Spleen (tissue), 11 donors: ENCODE data around the gene PRR5L. TPM values are rescaled to one million over a fixed set of nuclear protein-coding genes. Genes with fewer than 3 reads are reported as not detected.

Experiments used
- DNase-seq: peaks from one replicate; pipeline ENCODE4 v3.0.0-alpha.2; 2020
- H3K27ac ChIP-seq, 8 donors: fragments of 200-600 bp; sonication (generic) in 7 of 8; 1 replicate in 4 of 8; 2 replicates in 4 of 8; pipeline versions ENCODE4 v1.5.0 to v1.8.0; 2016 to 2021; ENCODE audit warnings: inconsistent platforms in 4 of 8, mild to moderate bottlenecking in 4 of 8, moderate library complexity in 1 of 8
- H3K27me3 ChIP-seq, 7 donors: fragments of 200-600 bp; sonication (generic) in 6 of 7; replicated peaks in 1 of 7; 1 replicate in 4 of 7; 2 replicates in 3 of 7; pipeline versions ENCODE4 v1.5.0 to v1.8.0; 2016 to 2021; ENCODE audit warnings: inconsistent platforms in 3 of 7, mild to moderate bottlenecking in 1 of 7
- H3K36me3 ChIP-seq, 6 donors: fragments of 200-600 bp; sonication (generic) in 5 of 6; 1 replicate in 4 of 6; 2 replicates in 2 of 6; pipeline versions ENCODE4 v1.5.0 to v1.8.0; 2016 to 2021; ENCODE audit warnings: inconsistent platforms in 2 of 6
- H3K4me1 ChIP-seq, 6 donors: fragments of 200-600 bp; sonication (generic) in 5 of 6; 1 replicate in 3 of 6; 2 replicates in 3 of 6; pipeline versions ENCODE4 v1.5.0 to v1.8.0; 2016 to 2021; ENCODE audit warnings: inconsistent platforms in 3 of 6
- H3K4me3 ChIP-seq, 8 donors: fragments of 200-600 bp; sonication (generic) in 7 of 8; 1 replicate in 4 of 8; 2 replicates in 4 of 8; pipeline versions ENCODE4 v1.5.0 to v1.8.0; 2016 to 2021; ENCODE audit warnings: inconsistent platforms in 4 of 8, mild to moderate bottlenecking in 4 of 8, moderate library complexity in 2 of 8
- H3K9me3 ChIP-seq, 8 donors: fragments of 200-600 bp; sonication (generic) in 7 of 8; 1 replicate in 4 of 8; 2 replicates in 4 of 8; pipeline versions ENCODE4 v1.5.0 to v1.8.0; 2016 to 2021; ENCODE audit warnings: inconsistent platforms in 4 of 8
- POLR2A ChIP-seq, 3 donors: fragments of 450-650 bp; IDR thresholded peaks; one replicate each; pipeline ENCODE4 v1.5.1; 2017; ENCODE audit warnings: antibody characterized with exemption in 3 of 3, mild to moderate bottlenecking in 1 of 3
- POLR2AphosphoS5 ChIP-seq, 3 donors: sonication (generic); formaldehyde crosslinking; IDR thresholded peaks; one replicate each; pipeline ENCODE4 v1.5.1; 2017; ENCODE audit warnings: antibody characterized with exemption in 3 of 3
- WGBS, 5 donors: extraction: QIAGEN DNeasy Blood & Tissue Kit in 3 of 5; methylation state at CpG; one replicate each; pipeline versions ENCODE4 v1.1.5 to v1.1.7; 2013 to 2018; 5-methylcytosine and 5-hydroxymethylcytosine counted together
- intact Hi-C: fragments of 100-400 bp; cut with DNase I; formaldehyde crosslinking; loops from one replicate; pipeline ENCODE4 v1.15.0; 2023; ENCODE audit warnings: low total_unique reads
- polyA plus RNA-seq, 3 donors: library from polyadenylated mRNA; stranded (reverse); fragments of 200-250 nt; gene quantifications; one replicate each; pipeline ENCODE4 v1.2.1, GENCODE V29; 2013
- total RNA-seq, 7 donors: library from RNA; depleted of rRNA in 3 of 7; stranded (reverse); fragments of >200 nt in 3 of 7; fragmentation: NEBNext Ultra II Directional in 4 of 7; extraction: Animal tissue kit (Norgen Biotek cat#: 25700) in 4 of 7; gene quantifications; one replicate each; pipeline versions ENCODE4 v1.1.0 to v1.2.1, GENCODE V29; 2016 to 2021
- TF ChIP-seq, protein P1 (sequence below), 11 experiments: fragments of 200-600 bp in 7 of 11; fragments of 450-650 bp in 4 of 11; sonication (generic) in 4 of 11; IDR thresholded peaks in 8 of 11; conservative IDR thresholded peaks in 3 of 11; 1 replicate in 7 of 11; 2 replicates in 4 of 11; pipeline versions ENCODE4 v1.4.0 to v1.8.0; 2016 to 2021; ENCODE audit warnings: antibody characterized with exemption in 11 of 11, inconsistent platforms in 4 of 11, mild to moderate bottlenecking in 1 of 11
- donor health status: healthy with polysubstance abuse.
- donor health status: DM: no; HTN: no; CAD: no; lungs with moderate emphysema.
- donor health status: DM: no; HTN: no; CAD: no.
- donor health status: Bipolar disorder and iron deficiency.
- donor health status: healthy.
- donor health status: DM: no; HTN: no; CAD: no.
- donor health status: DM: yes; HTN: yes; CAD: no.

Gene PRR5L
- total and polyA plus RNA-seq, 10 donors = 10.7 to 330 (median 140) TPM

DNA sequence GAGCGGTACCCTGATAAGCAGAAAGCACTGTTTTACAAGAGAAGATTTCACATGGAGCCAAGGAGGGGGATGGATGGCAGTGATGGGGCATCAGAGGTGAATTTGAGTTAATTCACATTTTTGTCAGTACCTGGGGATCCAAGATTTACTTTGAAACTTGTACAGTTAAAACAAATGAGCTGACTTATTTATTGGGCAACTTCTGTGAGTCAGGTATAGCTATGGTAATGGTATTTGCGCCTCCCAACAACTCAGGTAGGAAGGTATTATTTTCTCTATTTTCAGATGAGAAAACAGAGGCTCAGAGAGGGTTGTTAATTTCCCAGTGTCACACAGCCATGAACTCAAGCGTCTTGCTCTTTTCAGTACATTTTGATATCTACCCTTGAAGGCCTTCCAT lies 83.6 kb downstream of the PRR5L start:
- intact Hi-C loops = no loop called here

DNA sequence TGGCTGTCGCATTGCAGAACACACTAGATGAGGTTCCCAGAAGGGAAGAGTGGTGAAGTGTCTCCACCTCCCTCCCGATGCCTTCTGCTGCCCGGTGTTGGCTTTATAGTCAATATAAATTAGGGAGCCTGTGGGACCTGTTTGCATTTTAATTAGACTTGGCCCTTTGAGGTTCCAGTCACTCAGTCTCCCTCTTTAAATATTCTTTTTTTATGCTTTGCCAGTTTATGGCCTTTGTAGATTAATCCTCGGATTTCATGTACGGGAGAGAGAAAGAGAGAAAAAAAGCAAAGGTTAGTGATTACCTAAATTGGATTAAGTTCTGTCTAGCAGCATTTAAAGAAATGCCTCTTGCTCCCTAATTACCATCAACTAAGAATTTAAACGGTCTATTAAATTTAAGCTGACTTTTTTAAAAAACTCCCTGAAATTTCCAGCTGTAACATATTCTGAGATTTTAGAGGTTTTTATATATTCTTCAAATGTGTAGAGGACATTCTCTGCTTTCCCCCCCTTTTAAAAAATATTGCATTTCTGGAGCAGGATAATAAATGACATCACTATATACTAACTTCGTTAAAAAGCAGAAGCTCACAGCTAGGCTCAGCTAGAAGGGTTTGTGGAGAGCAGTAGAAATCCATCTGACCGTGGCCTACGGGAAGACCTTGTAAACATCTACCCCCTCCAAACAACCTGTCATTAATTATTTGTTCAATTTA lies 84.4 kb downstream of the PRR5L start:
- intact Hi-C loops = no loop called here
- Histone ChIP-seq H3K36me3 (peaks cover 0 to 29% (median 4%) of the 10 kb centered on the region in 6 donors), H3K4me3 (peak overlapping the region; percentile 22 to 96 (median 74)), H3K27ac (peak overlapping the region; percentile 11 to 93 (median 86)), H3K27me3 (peaks cover 0 to 27% (median 10%) of the 10 kb centered on the region in 7 donors), H3K4me1 (peaks cover 12 to 97% (median 60%) of the 10 kb centered on the region in 6 donors), H3K9me3 (no peaks in the 10 kb centered on the region)
- TF ChIP-seq, protein P1, sequence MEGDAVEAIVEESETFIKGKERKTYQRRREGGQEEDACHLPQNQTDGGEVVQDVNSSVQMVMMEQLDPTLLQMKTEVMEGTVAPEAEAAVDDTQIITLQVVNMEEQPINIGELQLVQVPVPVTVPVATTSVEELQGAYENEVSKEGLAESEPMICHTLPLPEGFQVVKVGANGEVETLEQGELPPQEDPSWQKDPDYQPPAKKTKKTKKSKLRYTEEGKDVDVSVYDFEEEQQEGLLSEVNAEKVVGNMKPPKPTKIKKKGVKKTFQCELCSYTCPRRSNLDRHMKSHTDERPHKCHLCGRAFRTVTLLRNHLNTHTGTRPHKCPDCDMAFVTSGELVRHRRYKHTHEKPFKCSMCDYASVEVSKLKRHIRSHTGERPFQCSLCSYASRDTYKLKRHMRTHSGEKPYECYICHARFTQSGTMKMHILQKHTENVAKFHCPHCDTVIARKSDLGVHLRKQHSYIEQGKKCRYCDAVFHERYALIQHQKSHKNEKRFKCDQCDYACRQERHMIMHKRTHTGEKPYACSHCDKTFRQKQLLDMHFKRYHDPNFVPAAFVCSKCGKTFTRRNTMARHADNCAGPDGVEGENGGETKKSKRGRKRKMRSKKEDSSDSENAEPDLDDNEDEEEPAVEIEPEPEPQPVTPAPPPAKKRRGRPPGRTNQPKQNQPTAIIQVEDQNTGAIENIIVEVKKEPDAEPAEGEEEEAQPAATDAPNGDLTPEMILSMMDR (IDR thresholded peaks at IDR 0.05 in 8 of 11, conservative IDR thresholded peaks at IDR 0.05 in 3 of 11) = no peak
- no peak for TF ChIP-seq POLR2AphosphoS5 (IDR thresholded peaks at IDR 0.05)
- TF ChIP-seq POLR2A (IDR thresholded peaks at IDR 0.05) = no peak
- 46 to 64% (median 63%) methylated on average over 9 of the region's 9 CpGs for WGBS, 5 donors
- DNase-seq = no peak

More for the DNA sequence above, 83.6 kb downstream of the PRR5L start:
- peaks cover 0 to 35% (median 10%) of the 10 kb centered on the region in 7 donors for H3K27me3 ChIP-seq
- TF ChIP-seq, protein P1 (IDR thresholded peaks at IDR 0.05 in 8 of 11, conservative IDR thresholded peaks at IDR 0.05 in 3 of 11) = no peak
- TF ChIP-seq POLR2A (IDR thresholded peaks at IDR 0.05) = no peak
- TF ChIP-seq POLR2AphosphoS5 (IDR thresholded peaks at IDR 0.05) = no peak
- H3K4me3 ChIP-seq = peak overlapping the region; percentile 53 to 96 (median 75)
- no peaks in the 10 kb centered on the region for H3K9me3 ChIP-seq
- H3K4me1 ChIP-seq = peaks cover 12 to 97% (median 62%) of the 10 kb centered on the region in 6 donors
- peaks cover 0 to 29% (median 4%) of the 10 kb centered on the region in 6 donors for H3K36me3 ChIP-seq
- no peak for DNase-seq
- H3K27ac ChIP-seq = peak overlapping the region in 7 of 8 donors; percentile 84 to 93 (median 88)
- WGBS, 5 donors = 81 to 87% (median 85%) methylated on average over 3 of the region's 3 CpGs

DNA sequence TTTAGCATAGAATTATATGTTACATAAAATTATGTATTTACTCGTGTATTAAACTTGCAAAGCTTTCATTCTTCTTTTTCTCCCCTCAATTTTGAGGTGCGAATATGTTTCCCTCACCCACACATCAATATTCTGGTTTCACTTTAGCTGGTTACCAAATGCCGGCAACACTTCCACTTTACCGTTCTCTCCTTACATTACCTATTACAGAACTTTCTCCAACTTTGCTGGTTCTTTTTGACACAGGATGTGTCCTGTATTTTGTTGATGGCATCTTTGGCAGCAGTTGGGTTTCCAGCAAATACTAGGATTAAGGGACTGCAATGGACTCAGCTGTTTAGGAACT lies 84.9 kb downstream of the PRR5L start:
- peaks cover 0 to 22% (median 10%) of the 10 kb centered on the region in 7 donors for H3K27me3 ChIP-seq
- DNase-seq = no peak
- peak overlapping the region; percentile 11 to 93 (median 86) for H3K27ac ChIP-seq
- 23 to 47% (median 29%) methylated on average over 4 of the region's 4 CpGs for WGBS, 5 donors
- H3K9me3 ChIP-seq = no peaks in the 10 kb centered on the region
- peaks cover 0 to 29% (median 4%) of the 10 kb centered on the region in 6 donors for H3K36me3 ChIP-seq
- intact Hi-C loops = no loop called here
- peak overlapping the region in 6 of 8 donors; percentile 67 to 96 (median 75) for H3K4me3 ChIP-seq
- TF ChIP-seq, protein P1 (IDR thresholded peaks at IDR 0.05 in 8 of 11, conservative IDR thresholded peaks at IDR 0.05 in 3 of 11) = no peak
- no peak for TF ChIP-seq POLR2AphosphoS5 (IDR thresholded peaks at IDR 0.05)
- no peak for TF ChIP-seq POLR2A (IDR thresholded peaks at IDR 0.05)
- peaks cover 12 to 97% (median 57%) of the 10 kb centered on the region in 6 donors for H3K4me1 ChIP-seq

DNA sequence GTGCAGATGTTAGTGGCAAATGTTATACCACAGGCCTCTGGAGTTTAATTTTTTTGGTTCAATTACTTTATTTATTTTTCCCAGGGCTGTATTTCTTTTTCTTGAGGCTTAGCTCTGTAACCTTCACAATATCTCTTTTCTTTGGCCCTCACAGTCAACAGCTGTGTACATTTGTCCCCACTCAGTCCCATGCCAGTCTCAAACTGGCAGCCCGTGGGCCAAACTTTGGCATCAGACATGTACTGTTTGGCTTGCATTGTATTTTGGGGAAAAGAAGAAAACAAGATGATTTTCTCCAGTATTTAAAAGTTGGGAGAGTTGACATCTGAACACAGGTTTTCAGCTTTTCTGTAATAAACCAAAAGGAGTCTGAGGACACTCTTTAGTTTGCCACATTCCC lies 87.1 kb downstream of the PRR5L start:
- Histone ChIP-seq H3K27ac (peak overlapping the region in 2 of 8 donors; percentile 37 to 92), H3K27me3 (no peaks in the 10 kb centered on the region), H3K9me3 (no peaks in the 10 kb centered on the region), H3K4me1 (peaks cover 11 to 97% (median 63%) of the 10 kb centered on the region in 6 donors), H3K36me3 (peaks cover 0 to 29% (median 4%) of the 10 kb centered on the region in 6 donors), H3K4me3 (peak overlapping the region in 1 of 8 donors; percentile 96)
- intact Hi-C loops = no loop called here
- no peak for TF ChIP-seq POLR2A (IDR thresholded peaks at IDR 0.05)
- TF ChIP-seq, protein P1 (IDR thresholded peaks at IDR 0.05 in 8 of 11, conservative IDR thresholded peaks at IDR 0.05 in 3 of 11) = no peak
- TF ChIP-seq POLR2AphosphoS5 (IDR thresholded peaks at IDR 0.05) = no peak
- DNase-seq = no peak
- WGBS, 5 donors = 56 to 94% (median 87%) methylated on average over 1 of the region's 1 CpG
